ENCODE data around the gene RAB7B.

The RAB7B gene

DNA sequence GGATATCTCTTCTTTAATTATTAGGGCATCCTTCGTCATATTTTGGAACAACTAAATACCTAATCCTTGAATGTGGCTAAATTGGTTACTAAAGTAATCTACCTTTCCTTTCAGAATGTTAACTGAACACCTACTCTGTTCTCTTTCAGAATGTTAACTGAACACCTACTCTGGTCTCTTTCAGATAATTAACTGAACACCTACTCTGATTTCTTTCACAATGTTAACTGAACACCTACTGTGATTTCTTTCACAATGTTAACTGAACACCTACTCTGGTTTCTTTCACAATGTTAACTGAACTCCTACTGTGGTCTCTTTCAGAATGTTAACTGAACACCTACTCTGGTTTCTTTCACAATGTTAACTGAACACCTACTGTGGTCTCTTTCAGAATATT is 21.9 kb downstream of the RAB7B start:
- DNase-seq (ENCODE audit: low read depth): no peak
- TF ChIP-seq MYC (IDR thresholded peaks at IDR 0.05; ENCODE audit: low read depth, low read length) (no peak), POLR2A (IDR thresholded peaks at IDR 0.05; ENCODE audit: extremely low read depth, insufficient read length) (no peak)
- TF ChIP-seq, protein P1, sequence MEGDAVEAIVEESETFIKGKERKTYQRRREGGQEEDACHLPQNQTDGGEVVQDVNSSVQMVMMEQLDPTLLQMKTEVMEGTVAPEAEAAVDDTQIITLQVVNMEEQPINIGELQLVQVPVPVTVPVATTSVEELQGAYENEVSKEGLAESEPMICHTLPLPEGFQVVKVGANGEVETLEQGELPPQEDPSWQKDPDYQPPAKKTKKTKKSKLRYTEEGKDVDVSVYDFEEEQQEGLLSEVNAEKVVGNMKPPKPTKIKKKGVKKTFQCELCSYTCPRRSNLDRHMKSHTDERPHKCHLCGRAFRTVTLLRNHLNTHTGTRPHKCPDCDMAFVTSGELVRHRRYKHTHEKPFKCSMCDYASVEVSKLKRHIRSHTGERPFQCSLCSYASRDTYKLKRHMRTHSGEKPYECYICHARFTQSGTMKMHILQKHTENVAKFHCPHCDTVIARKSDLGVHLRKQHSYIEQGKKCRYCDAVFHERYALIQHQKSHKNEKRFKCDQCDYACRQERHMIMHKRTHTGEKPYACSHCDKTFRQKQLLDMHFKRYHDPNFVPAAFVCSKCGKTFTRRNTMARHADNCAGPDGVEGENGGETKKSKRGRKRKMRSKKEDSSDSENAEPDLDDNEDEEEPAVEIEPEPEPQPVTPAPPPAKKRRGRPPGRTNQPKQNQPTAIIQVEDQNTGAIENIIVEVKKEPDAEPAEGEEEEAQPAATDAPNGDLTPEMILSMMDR (IDR thresholded peaks at IDR 0.05; ENCODE audit: low read depth, low read length): no peak
- TF ChIP-seq, protein P2, sequence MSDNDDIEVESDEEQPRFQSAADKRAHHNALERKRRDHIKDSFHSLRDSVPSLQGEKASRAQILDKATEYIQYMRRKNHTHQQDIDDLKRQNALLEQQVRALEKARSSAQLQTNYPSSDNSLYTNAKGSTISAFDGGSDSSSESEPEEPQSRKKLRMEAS (IDR thresholded peaks at IDR 0.05; ENCODE audit: low read depth, low read length): no peak
- H3K4me3 ChIP-seq (ENCODE audit: low read depth, low read length): no peak overlapping the region

GRCh38 chr1:205980237-205980870 is 22.8 kb downstream of the RAB7B start:
- no peak for DNase-seq (ENCODE audit: low read depth)
- no peak for TF ChIP-seq MYC (IDR thresholded peaks at IDR 0.05; ENCODE audit: low read depth, low read length)
- TF ChIP-seq POLR2A (IDR thresholded peaks at IDR 0.05; ENCODE audit: extremely low read depth, insufficient read length): no peak
- TF ChIP-seq, protein P1 (IDR thresholded peaks at IDR 0.05; ENCODE audit: low read depth, low read length): no peak
- TF ChIP-seq, protein P2 (IDR thresholded peaks at IDR 0.05; ENCODE audit: low read depth, low read length): no peak
- no peak overlapping the region for H3K4me3 ChIP-seq (ENCODE audit: low read depth, low read length)

DNA sequence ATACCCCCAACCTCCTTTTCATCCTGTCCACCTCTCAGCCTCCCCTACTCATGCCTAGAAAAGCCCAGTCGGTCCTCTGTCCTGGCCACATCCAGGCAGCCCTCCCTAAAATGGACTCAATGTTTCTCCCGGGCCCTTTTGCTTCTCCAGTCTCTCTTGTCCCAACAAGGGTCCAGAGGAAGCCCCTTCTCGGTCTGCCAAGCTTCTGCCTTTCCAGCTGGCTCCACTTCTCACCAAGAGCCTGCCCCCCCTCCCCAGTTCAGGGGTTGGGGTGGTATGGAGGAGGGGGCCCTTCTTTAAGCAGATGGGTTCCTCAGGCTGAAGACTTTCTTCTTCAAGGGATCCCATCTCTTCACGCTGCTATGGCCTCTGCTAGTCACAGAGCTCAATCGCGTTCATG is 23.9 kb downstream of the RAB7B start:
- no peak for DNase-seq (ENCODE audit: low read depth)
- no peak overlapping the region for H3K4me3 ChIP-seq (ENCODE audit: low read depth, low read length)
- TF ChIP-seq, protein P2 (IDR thresholded peaks at IDR 0.05; ENCODE audit: low read depth, low read length): no peak
- TF ChIP-seq POLR2A (IDR thresholded peaks at IDR 0.05; ENCODE audit: extremely low read depth, insufficient read length): no peak
- TF ChIP-seq, protein P1 (IDR thresholded peaks at IDR 0.05; ENCODE audit: low read depth, low read length): no peak

- no peak overlapping the region for H3K4me3 ChIP-seq (ENCODE audit: low read depth, low read length)
- TF ChIP-seq POLR2A (IDR thresholded peaks at IDR 0.05; ENCODE audit: extremely low read depth, insufficient read length) (no peak), MYC (IDR thresholded peaks at IDR 0.05; ENCODE audit: low read depth, low read length) (no peak)
- TF ChIP-seq, protein P1 (IDR thresholded peaks at IDR 0.05; ENCODE audit: low read depth, low read length): no peak
- TF ChIP-seq, protein P2 (IDR thresholded peaks at IDR 0.05; ENCODE audit: low read depth, low read length): no peak
- no peak for DNase-seq (ENCODE audit: low read depth)
These were observed 24.5 kb downstream of the RAB7B start for GRCh38 chr1:205978676-205979075.

DNA sequence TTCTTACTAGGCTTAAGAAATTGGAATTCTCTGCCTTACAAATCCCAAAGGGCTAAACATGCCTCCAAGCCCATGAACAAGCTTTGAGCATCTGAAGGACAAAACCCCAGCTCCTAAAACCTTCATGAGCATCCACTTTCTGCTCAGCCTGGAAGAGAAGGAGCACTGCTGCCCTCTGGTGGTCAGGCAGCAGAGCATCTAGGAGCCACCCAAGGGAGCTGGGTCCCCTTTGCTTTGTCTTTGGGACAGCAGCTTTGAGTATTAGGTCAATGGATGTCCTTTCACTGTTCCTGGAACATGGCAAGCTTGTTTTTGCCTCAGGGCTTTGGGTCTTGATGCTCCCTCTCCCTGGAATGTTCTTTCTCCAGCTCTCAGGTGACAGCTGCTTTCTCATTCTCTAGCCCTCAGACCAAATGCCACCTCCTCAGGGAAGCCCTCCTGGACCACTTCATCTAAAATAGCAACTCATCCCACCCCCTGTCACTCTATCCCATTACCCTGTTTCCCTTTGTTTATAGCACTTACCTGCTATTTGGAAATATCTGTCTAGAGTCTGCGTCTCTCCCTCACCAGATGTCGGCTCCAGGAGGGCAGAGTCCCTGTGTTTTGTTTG is 25.7 kb downstream of the RAB7B start:
- H3K4me3 ChIP-seq (ENCODE audit: low read depth, low read length): no peak overlapping the region
- peak; percentile 83 for DNase-seq (ENCODE audit: low read depth)
- TF ChIP-seq POLR2A (IDR thresholded peaks at IDR 0.05; ENCODE audit: extremely low read depth, insufficient read length): no peak
- TF ChIP-seq, protein P1 (IDR thresholded peaks at IDR 0.05; ENCODE audit: low read depth, low read length): peak; percentile 92
- TF ChIP-seq MYC (IDR thresholded peaks at IDR 0.05; ENCODE audit: low read depth, low read length): 0 out of 2 replicates have a peak, but pooled peaks have one; percentile 11

Measured in NB4 (cell line).